ENCODE data around the gene ZXDC.

Gene ZXDC

GRCh38 chr3:126516152-126516935 lies 40.7 kb upstream of the ZXDC start:
- TF ChIP-seq, protein P1, sequence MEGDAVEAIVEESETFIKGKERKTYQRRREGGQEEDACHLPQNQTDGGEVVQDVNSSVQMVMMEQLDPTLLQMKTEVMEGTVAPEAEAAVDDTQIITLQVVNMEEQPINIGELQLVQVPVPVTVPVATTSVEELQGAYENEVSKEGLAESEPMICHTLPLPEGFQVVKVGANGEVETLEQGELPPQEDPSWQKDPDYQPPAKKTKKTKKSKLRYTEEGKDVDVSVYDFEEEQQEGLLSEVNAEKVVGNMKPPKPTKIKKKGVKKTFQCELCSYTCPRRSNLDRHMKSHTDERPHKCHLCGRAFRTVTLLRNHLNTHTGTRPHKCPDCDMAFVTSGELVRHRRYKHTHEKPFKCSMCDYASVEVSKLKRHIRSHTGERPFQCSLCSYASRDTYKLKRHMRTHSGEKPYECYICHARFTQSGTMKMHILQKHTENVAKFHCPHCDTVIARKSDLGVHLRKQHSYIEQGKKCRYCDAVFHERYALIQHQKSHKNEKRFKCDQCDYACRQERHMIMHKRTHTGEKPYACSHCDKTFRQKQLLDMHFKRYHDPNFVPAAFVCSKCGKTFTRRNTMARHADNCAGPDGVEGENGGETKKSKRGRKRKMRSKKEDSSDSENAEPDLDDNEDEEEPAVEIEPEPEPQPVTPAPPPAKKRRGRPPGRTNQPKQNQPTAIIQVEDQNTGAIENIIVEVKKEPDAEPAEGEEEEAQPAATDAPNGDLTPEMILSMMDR (IDR thresholded peaks at IDR 0.05; ENCODE audit: low read depth, low read length) = no peak
- H3K4me3 ChIP-seq (ENCODE audit: low read depth, low read length) = no peak overlapping the region

GRCh38 chr3:126515066-126515706 lies 39.5 kb upstream of the ZXDC start:
- H3K4me3 ChIP-seq (ENCODE audit: low read depth, low read length) = no peak overlapping the region
- TF ChIP-seq, protein P1 (IDR thresholded peaks at IDR 0.05; ENCODE audit: low read depth, low read length) = no peak

DNA sequence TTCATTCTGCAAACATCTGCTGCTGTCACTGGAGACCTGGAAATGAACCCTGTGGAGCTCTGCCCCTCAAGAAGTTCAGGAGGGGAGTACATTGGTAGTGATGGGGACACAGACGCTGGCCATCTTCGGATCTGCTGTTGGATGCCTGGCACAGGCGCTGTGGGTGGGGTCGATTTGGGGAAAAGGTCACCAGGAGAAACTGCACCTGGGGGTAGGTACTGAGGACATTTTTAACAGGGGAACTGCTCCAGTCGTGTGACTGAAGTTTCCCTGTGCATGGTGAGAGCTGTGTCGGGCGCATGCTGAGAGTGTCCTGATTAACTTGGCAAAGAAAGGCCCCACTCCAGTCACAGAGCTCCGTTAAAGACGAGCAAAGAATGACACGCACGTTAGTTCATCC lies 38.5 kb upstream of the ZXDC start:
- H3K4me3 ChIP-seq (ENCODE audit: low read depth, low read length) = no peak overlapping the region
- TF ChIP-seq, protein P1 (IDR thresholded peaks at IDR 0.05; ENCODE audit: low read depth, low read length) = no peak

- TF ChIP-seq, protein P1 (IDR thresholded peaks at IDR 0.05; ENCODE audit: low read depth, low read length) = no peak
- no peak overlapping the region for H3K4me3 ChIP-seq (ENCODE audit: low read depth, low read length)
Observed at GRCh38 chr3:126512916-126513650, 37.4 kb upstream of the ZXDC start.

DNA sequence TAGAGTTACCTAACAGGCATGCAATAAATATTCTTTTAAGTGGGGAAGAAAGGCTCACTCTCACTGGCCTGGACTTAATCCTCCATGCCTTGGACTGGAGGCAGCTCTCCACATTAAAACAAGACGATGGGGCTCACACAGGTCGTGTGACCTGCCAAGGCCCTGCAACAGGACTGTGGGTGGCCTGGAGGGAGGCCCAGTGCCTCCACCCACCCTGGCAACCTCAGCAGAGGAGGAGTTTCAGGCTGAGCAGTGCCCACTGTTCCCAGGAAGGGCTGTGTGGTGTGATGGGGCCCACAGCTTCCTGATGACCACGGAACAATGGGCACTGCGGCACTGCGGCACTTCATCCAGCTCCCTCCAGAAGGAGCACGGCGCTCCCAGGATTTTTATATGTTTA lies 36.3 kb upstream of the ZXDC start:
- TF ChIP-seq, protein P1 (IDR thresholded peaks at IDR 0.05; ENCODE audit: low read depth, low read length) = no peak
- no peak overlapping the region for H3K4me3 ChIP-seq (ENCODE audit: low read depth, low read length)

DNA sequence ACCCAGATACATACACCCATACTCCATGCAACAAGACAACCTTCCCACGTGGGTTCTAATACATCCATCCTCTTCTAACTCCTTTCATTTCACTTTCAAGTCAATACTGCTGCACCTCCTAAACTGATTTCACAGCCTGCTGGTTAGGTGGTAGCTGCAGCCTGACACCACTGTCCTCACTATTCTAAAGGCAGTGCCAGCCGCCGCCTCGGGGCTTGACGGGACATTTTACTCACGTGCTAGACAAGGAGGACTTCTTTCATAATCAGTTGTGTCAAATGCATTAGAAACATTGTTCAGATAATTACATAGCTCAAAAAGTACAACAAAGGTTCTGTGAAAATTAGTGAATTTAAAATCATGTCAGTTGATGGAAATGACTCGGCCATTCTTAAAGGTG lies 35.6 kb upstream of the ZXDC start:
- TF ChIP-seq, protein P1 (IDR thresholded peaks at IDR 0.05; ENCODE audit: low read depth, low read length) = no peak

More for the DNA sequence above, 35.6 kb upstream of the ZXDC start:
- H3K4me3 ChIP-seq (ENCODE audit: low read depth, low read length) = no peak overlapping the region

Measured in WI38 (cell line).